ENCODE data around the gene FTSJ3.

- TF ChIP-seq POLR2A (IDR thresholded peaks at IDR 0.05; ENCODE audit: low read length) (no peak), GATA1 (IDR thresholded peaks at IDR 0.05; ENCODE audit: low read depth, low read length) (no peak)
Observed at GRCh38 chr17:63828936-63829335, 1.5 kb upstream of the FTSJ3 start.

Data from erythroblast (primary cell).